Sigmoid colon (tissue), 7 donors: ENCODE results near the gene GANAB. TPM values are rescaled to one million over a fixed set of nuclear protein-coding genes. Genes with fewer than 3 reads are reported as not detected.
A peak's percentile ranks its signal among the peaks of the same experiment; 100 is the strongest.
"Not testable (repeated sequence)": the region's sequence is repeated elsewhere in the genome, so short reads cannot be mapped to it uniquely, and the experiment has no call there.

Experiments
- DNase-seq: peaks from one replicate; pipeline ENCODE4 v3.0.0-alpha.2; 2019
- H3K27ac ChIP-seq, 4 donors: fragments of 200-600 bp; sonication (generic); one replicate each; pipeline ENCODE4 v1.5.1; 2016 to 2019; ENCODE audit warnings: mild to moderate bottlenecking in 1 of 4
- H3K27me3 ChIP-seq, 3 donors: fragments of 200-600 bp; sonication (generic); one replicate each; pipeline ENCODE4 v1.5.1; 2019; ENCODE audit warnings: mild to moderate bottlenecking in 1 of 3
- H3K36me3 ChIP-seq, 4 donors: fragments of 200-600 bp; sonication (generic); one replicate each; pipeline ENCODE4 v1.5.1; 2016 to 2019
- H3K4me1 ChIP-seq, 4 donors: fragments of 200-600 bp; sonication (generic); one replicate each; pipeline ENCODE4 v1.5.1; 2017 to 2019
- H3K4me3 ChIP-seq, 4 donors: fragments of 200-600 bp; sonication (generic); one replicate each; pipeline ENCODE4 v1.5.1; 2017 to 2019; ENCODE audit warnings: mild to moderate bottlenecking in 2 of 4, moderate library complexity in 1 of 4
- H3K9me3 ChIP-seq, 4 donors: fragments of 200-600 bp in 3 of 4; sonication (generic) in 3 of 4; one replicate each; pipeline versions ENCODE4 v1.5.1 to v1.6.1; 2013 to 2019
- CTCF ChIP-seq, 4 experiments: fragments of 450-650 bp in 3 of 4; fragments of 200-600 bp in 1 of 4; IDR thresholded peaks; one replicate each; pipeline ENCODE4 v1.5.1; 2016 to 2019; ENCODE audit warnings: antibody characterized with exemption in 4 of 4, mild to moderate bottlenecking in 3 of 4, moderate library complexity in 2 of 4
- EP300 ChIP-seq, 4 donors: sonication (generic); formaldehyde crosslinking; IDR thresholded peaks; one replicate each; pipeline ENCODE4 v1.6.1; 2017; ENCODE audit warnings: antibody characterized with exemption in 4 of 4
- POLR2A ChIP-seq, 2 donors: fragments of 450-650 bp; IDR thresholded peaks; one replicate each; pipeline ENCODE4 v1.6.1; 2016; ENCODE audit warnings: antibody characterized with exemption in 2 of 2, mild to moderate bottlenecking in 2 of 2, moderate library complexity in 2 of 2
- POLR2AphosphoS5 ChIP-seq, 4 donors: sonication (generic); formaldehyde crosslinking; IDR thresholded peaks; one replicate each; pipeline ENCODE4 v1.6.1; 2017; ENCODE audit warnings: antibody characterized with exemption in 4 of 4
- WGBS, 2 donors: extraction: QIAGEN DNeasy Blood & Tissue Kit; methylation state at CpG; one replicate each; pipeline ENCODE4 v1.1.7; 2013; 5-methylcytosine and 5-hydroxymethylcytosine counted together
- intact Hi-C: fragments of 100-400 bp; cut with DNase I; formaldehyde crosslinking; loops from one replicate; pipeline ENCODE4 v1.15.1; 2023
- polyA plus RNA-seq, 3 donors: library from polyadenylated mRNA; stranded (reverse); fragments of 200-250 nt; gene quantifications; one replicate each; pipeline ENCODE4 v1.2.3, GENCODE V29; 2013
- total RNA-seq, 4 donors: library from RNA; depleted of rRNA; stranded (reverse); fragments of >200 nt; gene quantifications; one replicate each; pipeline ENCODE4 v1.1.0, GENCODE V29; 2016
- donor health status: healthy with polysubstance abuse.
- donor health status: Bipolar disorder and iron deficiency.
- donor health status: healthy.

The GANAB gene
- total RNA-seq (100 to 1,000 TPM in 1 of 4 donors, 10 to 100 TPM in 3; 67.4 to 111 (median 77.9) TPM), polyA plus RNA-seq (100 to 1,000 TPM in 1 of 3 donors, 10 to 100 TPM in 2; 12.6 to 163 (median 37.9) TPM)

- H3K9me3 ChIP-seq = no peaks in the 10 kb centered on the region
Measured at GRCh38 chr11:62645946-62646824, at the start of gene GANAB. GANAB (minus strand) TSS chr11:62646613; CDS start chr11:62646599, 14 bp downstream.

GRCh38 chr11:62694455-62695167 lies 48.2 kb upstream of the GANAB start:
- H3K4me1 ChIP-seq = peaks cover 0 to 18% (median 14%) of the 10 kb centered on the region in 4 donors
- peak; percentile 91 for DNase-seq
- no peak overlapping the region for H3K4me3 ChIP-seq
- intact Hi-C loops = loop anchor here (2.0 kb wide), 1 partner anchor 314 kb away; no protein-coding TSS in a partner anchor
- 50 to 55% methylated on average over 14 of the region's 14 CpGs for WGBS, 2 donors
- no peaks in the 10 kb centered on the region for H3K27me3 ChIP-seq
- TF ChIP-seq POLR2A (IDR thresholded peaks at IDR 0.05) (no peak), CTCF (IDR thresholded peaks at IDR 0.05) (peak; percentile 39 to 80 (median 60))
- no peaks in the 10 kb centered on the region for H3K9me3 ChIP-seq
- H3K36me3 ChIP-seq = peaks cover 0 to 37% (median 17%) of the 10 kb centered on the region in 4 donors
- peak overlapping the region in 1 of 4 donors; percentile 15 for H3K27ac ChIP-seq

More at GRCh38 chr11:62645946-62646824, at the start of gene GANAB:
- TF ChIP-seq CTCF (IDR thresholded peaks at IDR 0.05) (no peak), POLR2A (IDR thresholded peaks at IDR 0.05) (peak; percentile 81 to 86), POLR2AphosphoS5 (IDR thresholded peaks at IDR 0.05) (peak; percentile 83 to 97 (median 94))
- DNase-seq = peak; percentile 100
- intact Hi-C loops = loop anchor here (2.0 kb wide), 2 partner anchors 19 to 23 kb away; partner anchors contain the start of genes C11orf98 and CSKMT
- 0% methylated on average over 73 of the region's 73 CpGs for WGBS, 2 donors
- H3K4me1 ChIP-seq = peaks cover 0 to 32% (median 23%) of the 10 kb centered on the region in 4 donors
- peak within 1 kb of the TSS; percentile 63 to 98 (median 86) for H3K4me3 ChIP-seq
- H3K36me3 ChIP-seq = peaks cover 11 to 53% (median 26%) of the 10 kb centered on the region in 4 donors
- no peaks in the 10 kb centered on the region for H3K27me3 ChIP-seq
- H3K27ac ChIP-seq = peak within 1 kb of the TSS; percentile 89 to 96 (median 94)

GRCh38 chr11:62693624-62694023 lies 47.2 kb upstream of the GANAB start:
- not testable (repeated sequence) for H3K27ac ChIP-seq, H3K4me3 ChIP-seq, H3K9me3 ChIP-seq, H3K27me3 ChIP-seq, DNase-seq
- WGBS, 2 donors = 75 to 92% methylated on average over 4 of the region's 4 CpGs
- Histone ChIP-seq H3K4me1 (peaks cover 0 to 25% (median 17%) of the 10 kb centered on the region in 4 donors), H3K36me3 (peaks cover 0 to 37% (median 17%) of the 10 kb centered on the region in 4 donors)
- intact Hi-C loops = loop anchor here (2.0 kb wide), 1 partner anchor 313 kb away; no protein-coding TSS in a partner anchor

GRCh38 chr11:62689421-62690183 lies 43.2 kb upstream of the GANAB start, which contains the start of gene LRRN4CL:
LRRN4CL (minus strand) TSS chr11:62689530; CDS start chr11:62688508, 1,022 bp downstream.
- Histone ChIP-seq H3K9me3 (no peaks in the 10 kb centered on the region), H3K36me3 (peaks cover 0 to 37% (median 17%) of the 10 kb centered on the region in 4 donors), H3K4me3 (peak within 1 kb of the TSS; percentile 24 to 48 (median 44)), H3K4me1 (peaks cover 0 to 36% (median 24%) of the 10 kb centered on the region in 4 donors), H3K27ac (peak within 1 kb of the TSS; percentile 67 to 74 (median 74)), H3K27me3 (peaks cover 0 to 13% (median 13%) of the 10 kb centered on the region in 3 donors)
- intact Hi-C loops = no loop called here
- DNase-seq = peak; percentile 97
- TF ChIP-seq EP300 (IDR thresholded peaks at IDR 0.05) (no peak), CTCF (IDR thresholded peaks at IDR 0.05) (no peak), POLR2A (IDR thresholded peaks at IDR 0.05) (peak; percentile 30 to 35), POLR2AphosphoS5 (IDR thresholded peaks at IDR 0.05) (peak; percentile 68 to 83 (median 76))
- 53 to 62% methylated on average over 11 of the region's 11 CpGs for WGBS, 2 donors
